Mammary epithelial cell (primary cell): Measurements from ENCODE around the gene ALG1.
A peak's percentile ranks its signal among the peaks of the same experiment; 100 is the strongest.

Experiments used
- EZH2 ChIP-seq: IDR thresholded peaks from 2 replicates; pipeline ENCODE4 v1.6.1; 2012; ENCODE audit warnings: low read length, inconsistent platforms, borderline replicate concordance
- TF ChIP-seq, protein P1 (sequence below), 2 donors: IDR thresholded peaks in 1 of 2; conservative IDR thresholded peaks in 1 of 2; 2 replicates each; pipeline ENCODE4 v1.5.1; 2011 to 2012; ENCODE audit warnings: inconsistent platforms in 2 of 2, low read length in 2 of 2, mild to moderate bottlenecking in 2 of 2, control low read depth in 1 of 2, low read depth in 1 of 2; ENCODE audit not compliant: insufficient read depth in 1 of 2; ENCODE audit errors: extremely low read depth in 1 of 2

DNA sequence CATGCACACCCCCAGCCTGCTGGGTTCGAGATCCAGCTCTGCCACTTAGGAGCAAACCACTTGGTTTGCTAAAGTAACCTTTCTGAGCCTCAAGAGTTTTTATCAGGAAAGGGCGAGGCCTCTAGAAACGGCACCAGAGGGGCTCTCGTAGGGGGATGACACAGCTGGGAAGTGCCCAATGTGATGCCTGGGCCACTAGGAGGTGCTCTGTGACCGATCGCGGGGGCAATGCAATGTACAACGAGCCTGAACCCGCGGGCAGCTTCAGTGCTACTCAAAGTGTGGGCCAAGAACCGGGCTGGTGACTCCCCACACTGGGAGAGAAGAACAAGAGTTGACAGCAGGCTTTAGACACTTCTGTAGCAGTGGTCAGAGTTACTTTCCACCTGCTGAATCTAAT lies 15.3 kb upstream of the ALG1 start:
- TF ChIP-seq, protein P1, sequence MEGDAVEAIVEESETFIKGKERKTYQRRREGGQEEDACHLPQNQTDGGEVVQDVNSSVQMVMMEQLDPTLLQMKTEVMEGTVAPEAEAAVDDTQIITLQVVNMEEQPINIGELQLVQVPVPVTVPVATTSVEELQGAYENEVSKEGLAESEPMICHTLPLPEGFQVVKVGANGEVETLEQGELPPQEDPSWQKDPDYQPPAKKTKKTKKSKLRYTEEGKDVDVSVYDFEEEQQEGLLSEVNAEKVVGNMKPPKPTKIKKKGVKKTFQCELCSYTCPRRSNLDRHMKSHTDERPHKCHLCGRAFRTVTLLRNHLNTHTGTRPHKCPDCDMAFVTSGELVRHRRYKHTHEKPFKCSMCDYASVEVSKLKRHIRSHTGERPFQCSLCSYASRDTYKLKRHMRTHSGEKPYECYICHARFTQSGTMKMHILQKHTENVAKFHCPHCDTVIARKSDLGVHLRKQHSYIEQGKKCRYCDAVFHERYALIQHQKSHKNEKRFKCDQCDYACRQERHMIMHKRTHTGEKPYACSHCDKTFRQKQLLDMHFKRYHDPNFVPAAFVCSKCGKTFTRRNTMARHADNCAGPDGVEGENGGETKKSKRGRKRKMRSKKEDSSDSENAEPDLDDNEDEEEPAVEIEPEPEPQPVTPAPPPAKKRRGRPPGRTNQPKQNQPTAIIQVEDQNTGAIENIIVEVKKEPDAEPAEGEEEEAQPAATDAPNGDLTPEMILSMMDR (conservative IDR thresholded peaks at IDR 0.05 in 1 of 2, IDR thresholded peaks at IDR 0.05 in 1 of 2; ENCODE audit: extremely low read depth in 1 of 2, insufficient read depth in 1 of 2, low read depth in 1 of 2, low read length in 2 of 2): peak; percentile 37 to 44
- TF ChIP-seq EZH2: no peak
